RKO (cell line): ENCODE data around the gene CEBPZ.
A peak's percentile ranks its signal among the peaks of the same experiment; 100 is the strongest.
"Not testable (repeated sequence)": the region's sequence is repeated elsewhere in the genome, so short reads cannot be mapped to it uniquely, and the experiment has no call there.

Experiments
- DNase-seq: peaks from one replicate; pipeline ENCODE4 v3.0.0-alpha.2; 2016; ENCODE audit warnings: low spot score

Gene CEBPZ

GRCh38 chr2:37231241-37232130, at the start of gene CEBPZ, which contains the start of gene NDUFAF7:
TSS of gene CEBPZ (minus strand) at chr2:37231596. CDS start at chr2:37231567, 29 bp downstream.
TSS of gene NDUFAF7 (plus strand) at chr2:37231658. CDS start at chr2:37231706, 48 bp downstream.
- peak; percentile 97 for DNase-seq

DNA sequence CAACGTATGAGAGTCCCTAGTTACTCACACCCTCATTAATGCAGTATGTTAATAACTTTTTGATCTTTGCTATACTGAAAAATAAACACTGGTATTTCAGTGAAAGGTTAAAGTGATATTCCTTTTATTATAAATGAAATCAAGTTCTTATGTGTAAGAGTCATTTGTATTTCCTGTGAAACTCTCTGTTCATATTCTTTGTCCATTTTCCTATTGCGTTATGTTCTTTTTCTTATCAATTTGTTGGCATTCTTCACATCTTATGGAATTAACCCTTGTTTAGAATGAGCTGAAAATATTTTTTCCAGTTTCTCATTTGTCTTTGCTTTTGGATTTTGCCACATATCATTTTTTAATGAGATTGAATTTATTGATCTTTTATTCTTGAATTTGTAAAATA, 44.9 kb upstream of the CEBPZ start:
- no peak for DNase-seq

GRCh38 chr2:37274359-37274965, 43.1 kb upstream of the CEBPZ start:
- DNase-seq: no peak

DNA sequence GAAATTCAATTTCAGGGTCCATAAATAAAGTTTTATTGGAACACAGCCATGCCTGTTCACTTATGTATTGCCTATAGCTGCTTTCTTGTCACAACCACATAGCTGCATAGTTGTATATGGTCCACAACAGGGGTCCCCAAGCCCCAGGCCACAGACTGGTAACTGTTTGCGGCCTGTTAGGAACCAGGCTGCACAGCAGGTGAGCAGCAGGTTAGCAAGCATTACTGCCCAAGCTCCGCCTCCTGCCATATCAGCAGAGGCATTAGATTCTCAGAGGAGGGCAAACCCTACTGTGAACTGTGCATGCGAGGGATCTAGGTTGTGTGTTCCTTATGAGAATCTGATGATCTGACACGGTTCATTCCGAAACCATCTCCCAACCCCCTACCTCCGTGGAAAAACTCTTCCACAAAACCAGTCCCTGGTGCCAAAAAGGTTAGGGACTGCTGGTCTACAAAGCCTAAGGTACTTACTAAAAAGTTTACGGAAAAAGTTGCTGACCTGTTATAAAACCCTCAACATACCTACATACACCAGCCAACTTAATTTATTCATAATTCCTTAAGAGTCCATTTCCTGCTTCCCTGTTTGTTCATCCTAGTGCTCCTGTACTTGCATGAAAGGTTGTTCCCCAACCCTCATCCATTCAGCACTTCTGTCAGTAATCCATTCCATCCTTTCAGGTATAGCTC, 40.1 kb upstream of the CEBPZ start:
- no peak for DNase-seq

DNA sequence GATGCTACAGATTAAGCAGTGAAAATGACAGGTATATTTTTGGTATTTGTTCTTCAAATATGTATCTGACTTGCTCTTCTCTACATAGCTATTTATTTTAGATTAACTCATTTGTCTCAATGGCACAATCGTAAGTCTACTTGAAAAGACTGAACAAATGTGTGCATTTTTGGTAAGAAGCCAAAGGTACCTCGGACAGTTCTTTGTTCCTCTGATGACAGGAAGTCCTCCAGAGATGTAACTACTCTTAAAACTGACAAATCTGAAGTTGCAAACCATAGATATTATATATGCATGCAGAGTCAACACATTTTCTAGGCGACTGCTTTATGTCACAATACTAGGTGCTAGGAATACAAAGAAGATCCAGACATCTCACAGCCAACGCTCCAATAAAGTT, 36.7 kb upstream of the CEBPZ start:
- DNase-seq: no peak

DNA sequence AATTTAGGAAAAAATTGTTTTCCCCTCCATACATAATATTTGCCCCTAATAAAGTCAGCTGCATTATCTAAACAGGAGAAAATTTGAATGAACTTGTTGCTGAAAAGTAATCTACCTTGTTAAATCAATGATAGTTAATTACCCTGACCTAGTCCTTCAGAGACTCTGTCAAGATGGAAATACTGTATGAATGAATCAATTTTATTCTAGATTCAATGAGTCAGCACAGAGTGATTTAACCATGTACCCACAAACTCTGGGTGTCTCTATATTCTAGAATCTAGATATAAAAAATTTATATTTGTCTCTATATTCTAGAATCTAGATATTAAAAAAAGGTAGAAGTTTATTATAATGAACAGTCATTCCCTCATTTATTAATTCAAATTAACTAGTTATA, 36.3 kb upstream of the CEBPZ start:
- DNase-seq: no peak

DNA sequence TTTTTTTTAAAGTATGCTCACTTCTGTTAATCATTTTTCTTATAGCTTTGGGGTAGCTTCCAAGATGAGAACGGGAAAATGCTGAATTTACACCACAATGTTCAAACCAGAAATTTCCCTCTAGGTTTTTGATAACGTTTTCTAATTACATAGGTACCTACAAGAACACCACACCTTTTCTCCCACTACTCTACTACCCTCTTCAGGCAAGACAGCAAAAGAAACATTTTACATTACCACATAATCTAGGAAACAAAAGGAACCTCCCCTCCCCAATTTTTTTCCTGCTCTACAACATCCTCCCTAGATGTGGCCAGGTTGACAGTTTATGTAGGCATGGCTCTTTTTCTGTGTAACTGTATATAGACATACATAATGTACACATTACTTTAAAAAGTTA, 32.4 kb upstream of the CEBPZ start:
- DNase-seq: no peak

DNA sequence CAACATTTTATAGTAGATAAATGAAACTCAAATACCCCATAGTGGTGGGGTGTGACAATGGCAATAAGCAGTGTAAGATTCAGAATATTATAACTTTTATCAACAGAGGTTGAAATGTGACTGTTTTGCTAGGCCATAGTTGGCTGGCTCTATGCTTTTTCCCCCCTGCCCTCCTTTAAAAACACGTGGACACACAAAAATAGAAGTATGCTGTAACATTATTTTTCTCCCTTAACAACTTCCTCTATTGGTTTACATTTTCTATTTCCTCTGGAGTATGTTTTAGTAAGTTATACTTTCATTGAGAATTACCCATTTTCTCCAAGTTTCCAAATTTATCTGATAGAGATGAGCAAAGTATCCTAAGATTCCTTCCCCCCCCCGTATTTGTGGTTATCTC, 31.1 kb upstream of the CEBPZ start:
- no peak for DNase-seq

- no peak for DNase-seq
These were observed 19.7 kb upstream of the CEBPZ start for GRCh38 chr2:37250869-37251740.

GRCh38 chr2:37246205-37246604, 14.8 kb upstream of the CEBPZ start:
- DNase-seq: no peak

DNA sequence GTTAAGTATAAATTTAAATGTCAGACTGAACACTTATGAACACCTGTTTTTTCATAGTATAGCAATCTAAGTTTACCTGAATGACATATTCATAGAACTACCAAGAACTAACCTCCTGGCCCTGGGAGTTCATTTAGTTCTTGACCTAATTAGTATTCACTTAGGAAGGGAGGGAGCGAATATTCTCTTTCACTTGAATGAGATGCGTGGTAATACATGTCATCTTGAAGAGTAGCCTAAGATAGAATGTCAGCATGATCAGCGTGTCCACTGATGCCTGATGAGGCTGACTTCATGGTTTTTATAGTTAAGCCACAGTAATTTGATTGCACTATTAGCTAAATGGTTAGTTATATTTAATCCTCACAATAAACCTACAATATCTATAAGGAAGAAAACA, 13.4 kb upstream of the CEBPZ start:
- no peak for DNase-seq

- no peak for DNase-seq
These were observed 12.6 kb upstream of the CEBPZ start for GRCh38 chr2:37244017-37244416.

DNA sequence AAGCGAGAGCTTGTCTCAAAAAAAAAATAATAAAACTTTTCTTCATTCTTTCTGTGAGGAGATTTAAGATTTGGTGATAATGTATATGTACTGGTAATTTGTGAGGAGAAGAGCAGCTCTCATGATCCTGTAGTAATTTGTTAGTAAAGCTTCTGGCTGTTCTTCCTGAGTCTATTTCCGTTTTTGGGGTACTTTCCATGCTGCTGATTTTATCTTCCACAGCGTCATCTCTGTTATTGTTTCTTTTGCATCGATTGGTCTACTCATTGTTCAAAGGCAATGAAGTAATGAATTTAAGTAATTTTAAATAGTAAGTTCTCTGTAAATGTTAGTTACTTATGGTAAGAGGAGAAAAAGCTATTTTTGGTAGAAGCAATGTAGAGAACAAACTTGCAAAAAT, 12.0 kb upstream of the CEBPZ start:
- no peak for DNase-seq

DNA sequence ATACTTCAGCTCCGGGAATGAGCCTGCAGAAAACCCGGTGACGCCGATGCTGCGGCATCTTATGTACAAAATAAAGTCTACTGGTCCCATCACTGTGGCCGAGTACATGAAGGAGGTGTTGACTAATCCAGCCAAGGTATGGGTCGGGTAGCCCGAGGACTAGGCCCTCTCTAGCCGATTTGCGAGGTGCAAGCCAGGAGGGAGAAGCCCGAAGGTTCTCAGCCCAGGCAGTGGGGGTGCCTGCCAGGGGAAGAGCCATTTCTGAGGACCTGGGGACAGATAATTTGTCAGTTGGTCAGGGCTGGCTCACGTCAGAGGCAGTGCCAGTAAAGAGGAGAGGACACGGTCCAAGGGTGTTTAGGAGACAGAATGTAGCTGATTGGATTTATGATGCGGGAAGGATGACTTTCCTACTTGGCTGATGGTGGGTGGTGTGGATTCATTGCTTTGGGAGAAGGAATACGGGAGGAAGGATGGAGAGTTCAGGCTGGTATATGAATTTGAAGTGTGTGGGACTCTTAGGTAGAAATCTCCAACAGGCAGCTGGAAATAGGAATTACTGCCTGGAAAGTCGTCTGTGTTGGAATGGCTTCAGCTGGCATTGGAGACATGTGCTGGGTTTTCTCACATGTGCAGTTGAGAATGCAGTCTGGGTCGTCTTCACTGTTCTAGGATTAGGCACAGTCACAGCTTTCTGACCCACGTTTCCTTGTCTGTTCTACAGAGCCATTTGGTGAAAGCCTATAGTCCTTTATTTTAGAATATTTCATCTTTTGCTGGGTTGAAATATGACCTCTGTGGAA, 936 bp upstream of the CEBPZ start:
- DNase-seq: peak; percentile 52

GRCh38 chr2:37230581-37230980, 815 bp downstream of the CEBPZ start:
- DNase-seq: peak; percentile 65

- no peak for DNase-seq
These were observed 2.6 kb downstream of the CEBPZ start for GRCh38 chr2:37228788-37229187.

- peak; percentile 5 for DNase-seq
These were observed 4.5 kb downstream of the CEBPZ start for GRCh38 chr2:37226863-37227262.

DNA sequence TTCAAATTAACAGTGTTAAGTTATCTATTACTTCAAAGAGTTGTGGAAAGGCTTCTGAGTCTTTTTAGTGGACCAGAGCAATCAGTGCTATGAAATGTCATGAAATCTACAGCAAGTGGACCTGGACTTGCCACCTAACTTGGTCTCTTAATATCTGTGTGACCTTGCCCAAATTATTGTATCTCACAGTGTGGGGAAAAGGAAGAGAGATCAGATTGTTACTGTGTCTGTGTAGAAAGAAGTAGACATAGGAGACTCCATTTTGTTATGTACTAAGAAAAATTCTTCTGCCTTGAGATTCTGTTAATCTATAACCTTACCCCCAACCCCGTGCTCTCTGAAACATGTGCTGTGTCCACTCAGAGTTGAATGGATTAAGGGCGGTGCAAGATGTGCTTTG, 6.3 kb downstream of the CEBPZ start:
- DNase-seq: not testable (repeated sequence)

- DNase-seq: peak; percentile 19
These were observed 7.3 kb downstream of the CEBPZ start for GRCh38 chr2:37224063-37224462.

GRCh38 chr2:37223131-37223530, 8.3 kb downstream of the CEBPZ start:
- no peak for DNase-seq

- no peak for DNase-seq
These were observed 12.3 kb downstream of the CEBPZ start for GRCh38 chr2:37219046-37219445.
